HEK293T (cell line): ENCODE measurements around the gene CSN1S1.

Experiments used
- CTCF ChIA-PET: fragments of 350-600 bp; formaldehyde crosslinking; extraction: SDS; loops from one replicate; lab custom pipeline; 2021; ENCODE audit warnings: antibody characterized with exemption, inconsistent platforms; lab: Yijun Ruan, JAX
- POLR2A ChIA-PET: fragments of 350-600 bp; formaldehyde crosslinking; extraction: SDS; loops from one replicate; lab custom pipeline; 2020; ENCODE audit warnings: antibody characterized with exemption, inconsistent platforms; lab: Yijun Ruan, JAX
- DNase-seq: peaks from one replicate; pipeline ENCODE4 v3.0.0; 2012; ENCODE audit warnings: mixed read lengths; ENCODE audit errors: extremely low spot score
- ARNT ChIP-seq: fragments of 450-650 bp; IDR thresholded peaks from 2 replicates; pipeline ENCODE4 v1.6.1; 2017; ENCODE audit warnings: mild to moderate bottlenecking
- BHLHE40 ChIP-seq: fragments of 450-650 bp; IDR thresholded peaks from 2 replicates; pipeline ENCODE4 v1.6.1; 2016; ENCODE audit warnings: mild to moderate bottlenecking, moderate library complexity, borderline replicate concordance
- CTBP1 ChIP-seq: fragments of 450-650 bp; IDR thresholded peaks from 2 replicates; pipeline ENCODE4 v1.6.1; 2016; ENCODE audit warnings: borderline replicate concordance
- ELF4 ChIP-seq: fragments of 450-650 bp; IDR thresholded peaks from 2 replicates; pipeline ENCODE4 v1.6.1; 2017; ENCODE audit warnings: antibody characterized with exemption
- FOXA1 ChIP-seq: fragments of 450-650 bp; IDR thresholded peaks from 2 replicates; pipeline ENCODE4 v1.6.1; 2016; ENCODE audit warnings: mild to moderate bottlenecking
- FOXK2 ChIP-seq: fragments of 450-650 bp; IDR thresholded peaks from 2 replicates; pipeline ENCODE4 v1.6.1; 2016; ENCODE audit warnings: mild to moderate bottlenecking
- FOXM1 ChIP-seq: fragments of 450-650 bp; IDR thresholded peaks from 2 replicates; pipeline ENCODE4 v1.6.1; 2017; ENCODE audit warnings: mild to moderate bottlenecking, borderline replicate concordance
- HDGF ChIP-seq: fragments of 450-650 bp; IDR thresholded peaks from 2 replicates; pipeline ENCODE4 v1.6.1; 2017; ENCODE audit warnings: antibody characterized with exemption, borderline replicate concordance
- L3MBTL2 ChIP-seq: fragments of 450-650 bp; conservative IDR thresholded peaks from 2 replicates; pipeline ENCODE4 v1.6.1; 2016; ENCODE audit warnings: mild to moderate bottlenecking
- LEF1 ChIP-seq: fragments of 450-650 bp; IDR thresholded peaks from 2 replicates; pipeline ENCODE4 v1.6.1; 2017; ENCODE audit warnings: mild to moderate bottlenecking, borderline replicate concordance
- NFRKB ChIP-seq: fragments of 450-650 bp; IDR thresholded peaks from 2 replicates; pipeline ENCODE4 v1.6.1; 2016; ENCODE audit warnings: mild to moderate bottlenecking, moderate library complexity
- SP1 ChIP-seq: fragments of 450-650 bp; IDR thresholded peaks from 2 replicates; pipeline ENCODE4 v1.6.1; 2017
- SUZ12 ChIP-seq: fragments of 450-650 bp; IDR thresholded peaks from 2 replicates; pipeline ENCODE4 v1.6.1; 2016; ENCODE audit warnings: mild to moderate bottlenecking
- TARDBP ChIP-seq: fragments of 450-650 bp; IDR thresholded peaks from 2 replicates; pipeline ENCODE4 v1.6.1; 2016
- ZNF384 ChIP-seq: fragments of 450-650 bp; IDR thresholded peaks from 2 replicates; pipeline ENCODE4 v1.6.1; 2016
- TF ChIP-seq, protein P1 (sequence below): fragments of 450-650 bp; IDR thresholded peaks from 2 replicates; pipeline ENCODE4 v1.6.1; 2016

The CSN1S1 gene, protein sequence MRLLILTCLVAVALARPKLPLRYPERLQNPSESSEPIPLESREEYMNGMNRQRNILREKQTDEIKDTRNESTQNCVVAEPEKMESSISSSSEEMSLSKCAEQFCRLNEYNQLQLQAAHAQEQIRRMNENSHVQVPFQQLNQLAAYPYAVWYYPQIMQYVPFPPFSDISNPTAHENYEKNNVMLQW

DNA sequence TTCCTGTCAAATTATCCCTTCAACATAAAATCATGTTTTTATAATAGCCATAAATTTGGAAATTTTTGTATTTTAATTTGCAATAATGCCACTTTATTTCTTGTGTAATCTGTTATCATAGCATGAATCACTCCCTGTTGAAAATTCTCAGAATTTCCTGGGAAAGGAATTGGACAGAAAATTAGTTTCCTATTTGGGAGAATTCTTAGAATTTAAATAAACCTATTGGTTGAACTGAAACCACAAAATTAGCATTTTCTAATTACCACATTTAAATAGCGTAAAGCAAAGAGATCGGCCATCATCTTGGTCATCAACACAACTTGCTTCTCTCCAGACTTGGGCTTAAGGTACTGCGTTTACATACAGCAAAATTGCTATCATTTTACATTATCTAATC lies at the start of gene CSN1S1:
Gene CSN1S1, plus strand, starts transcription at position 301 of the 400 bp plus-strand sequence. CDS start 1,488 bp downstream, outside the sequence.
- no peak for DNase-seq
- CTCF ChIA-PET, result no interaction called here
- TF ChIP-seq, protein P1, sequence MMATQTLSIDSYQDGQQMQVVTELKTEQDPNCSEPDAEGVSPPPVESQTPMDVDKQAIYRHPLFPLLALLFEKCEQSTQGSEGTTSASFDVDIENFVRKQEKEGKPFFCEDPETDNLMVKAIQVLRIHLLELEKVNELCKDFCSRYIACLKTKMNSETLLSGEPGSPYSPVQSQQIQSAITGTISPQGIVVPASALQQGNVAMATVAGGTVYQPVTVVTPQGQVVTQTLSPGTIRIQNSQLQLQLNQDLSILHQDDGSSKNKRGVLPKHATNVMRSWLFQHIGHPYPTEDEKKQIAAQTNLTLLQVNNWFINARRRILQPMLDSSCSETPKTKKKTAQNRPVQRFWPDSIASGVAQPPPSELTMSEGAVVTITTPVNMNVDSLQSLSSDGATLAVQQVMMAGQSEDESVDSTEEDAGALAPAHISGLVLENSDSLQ, result no peak
- TF ChIP-seq SUZ12 (no peak), TARDBP (no peak), ELF4 (no peak), FOXM1 (no peak), FOXA1 (no peak), ARNT (no peak), SP1 (no peak), BHLHE40 (no peak), LEF1 (no peak), FOXK2 (no peak), CTBP1 (no peak), ZNF384 (no peak), NFRKB (no peak), HDGF (no peak), L3MBTL2 (no peak)
- POLR2A ChIA-PET, result no interaction called here

DNA sequence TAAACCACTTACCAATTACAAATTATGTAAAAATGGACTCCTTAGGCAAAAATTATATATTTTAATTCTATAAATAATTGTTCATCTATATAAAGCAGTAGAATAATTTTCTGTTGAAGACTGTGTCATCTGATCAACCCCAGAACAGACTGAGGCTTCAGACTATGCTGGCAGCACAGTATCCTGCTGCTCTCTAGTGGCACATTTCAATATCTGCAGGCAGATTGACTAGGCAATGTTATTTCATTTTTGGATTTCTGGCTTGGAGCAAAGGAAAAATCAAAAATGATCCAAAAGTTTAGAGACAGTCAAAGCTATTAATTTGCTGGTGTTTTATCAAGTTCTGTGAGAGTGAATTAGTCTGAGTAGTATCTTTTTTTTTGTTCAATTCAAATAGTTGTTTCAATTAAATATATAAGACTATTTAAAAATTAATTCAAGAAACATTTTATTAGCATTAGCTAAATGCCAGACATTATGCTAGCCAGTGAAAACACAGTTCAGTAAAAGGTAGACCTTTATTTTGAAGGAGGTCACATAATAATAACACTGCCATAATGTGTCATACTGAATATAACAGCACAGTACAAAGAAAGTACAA lies 49.6 kb upstream of the CSN1S1 start:
- TF ChIP-seq TARDBP (no peak), ELF4 (no peak), L3MBTL2 (no peak), FOXM1 (no peak)
- ChIA-PET POLR2A (no interaction called here), CTCF (no interaction called here)
- peak; percentile 51 for DNase-seq

DNA sequence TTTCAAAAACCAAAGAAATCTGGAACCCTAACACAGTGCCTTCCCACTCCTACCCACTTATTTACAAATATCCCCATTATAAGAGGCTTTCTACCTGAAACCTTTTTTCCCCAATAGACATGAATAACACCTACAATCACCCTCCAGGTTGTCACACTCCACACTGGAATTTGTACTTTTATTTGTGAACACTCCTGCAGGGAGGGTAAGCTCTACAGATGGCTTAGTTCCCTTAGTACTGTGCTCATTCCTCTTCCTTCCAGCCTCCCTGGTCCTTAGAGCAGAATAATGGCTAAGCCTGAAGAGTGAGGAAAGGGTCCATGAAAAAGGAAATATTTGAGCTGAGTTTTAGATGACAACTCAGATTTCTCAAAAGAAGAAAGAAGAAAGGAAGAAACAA lies 48.7 kb upstream of the CSN1S1 start:
- POLR2A ChIA-PET, result no interaction called here
- TF ChIP-seq HDGF (no peak), TARDBP (no peak), ARNT (no peak), FOXK2 (no peak), SUZ12 (no peak), FOXA1 (no peak), LEF1 (no peak), NFRKB (no peak), ZNF384 (no peak)
- CTCF ChIA-PET, result no interaction called here
- no peak for DNase-seq

DNA sequence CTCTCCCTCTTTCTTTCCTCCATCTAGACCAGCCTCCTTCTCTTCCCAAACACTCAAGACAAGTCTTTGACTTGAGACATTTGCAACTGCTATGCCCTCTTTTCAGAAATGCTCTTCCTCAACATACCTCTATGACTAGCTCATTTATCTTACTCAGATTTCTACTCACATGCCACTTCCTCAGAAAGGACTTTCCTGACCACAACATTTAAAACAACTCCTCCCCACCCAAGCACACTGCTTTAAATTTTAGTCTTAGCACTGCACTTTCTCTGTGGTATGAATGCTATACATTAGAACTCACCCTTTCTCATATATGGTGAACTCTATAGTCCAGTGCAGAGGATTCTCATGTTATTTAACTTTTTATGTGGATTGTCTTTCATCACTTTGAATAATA lies 42.5 kb upstream of the CSN1S1 start:
- no peak for DNase-seq
- ChIA-PET CTCF (no interaction called here), POLR2A (no interaction called here)
- TF ChIP-seq FOXA1, result no peak
- TF ChIP-seq SUZ12, result no peak
- TF ChIP-seq L3MBTL2, result no peak
- no peak for TF ChIP-seq ELF4
- no peak for TF ChIP-seq BHLHE40
- TF ChIP-seq NFRKB, result no peak

DNA sequence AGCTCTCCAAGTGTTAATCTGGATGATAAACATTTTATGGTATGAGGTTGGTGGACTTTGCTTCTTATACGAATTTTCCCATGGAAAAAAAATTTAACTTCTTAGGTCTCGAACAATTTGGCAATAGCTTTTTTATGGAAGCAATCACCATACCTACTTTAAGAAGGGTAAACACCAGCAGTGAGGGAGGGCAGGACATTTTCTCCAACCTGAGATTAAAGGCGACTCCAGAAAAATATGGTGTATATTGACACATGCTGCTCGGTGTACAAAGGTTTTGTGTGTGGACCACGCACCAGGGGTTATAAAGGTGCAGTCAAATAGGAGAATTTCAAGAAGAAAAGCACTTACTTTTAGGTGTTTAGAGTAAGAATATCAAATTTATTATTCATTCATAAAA lies 36.7 kb upstream of the CSN1S1 start:
- DNase-seq, result no peak
- TF ChIP-seq CTBP1 (no peak), FOXM1 (no peak), HDGF (no peak), BHLHE40 (no peak), FOXK2 (no peak), FOXA1 (no peak), SUZ12 (no peak), L3MBTL2 (no peak), ARNT (no peak)
- POLR2A ChIA-PET, result no interaction called here
- CTCF ChIA-PET, result no interaction called here

DNA sequence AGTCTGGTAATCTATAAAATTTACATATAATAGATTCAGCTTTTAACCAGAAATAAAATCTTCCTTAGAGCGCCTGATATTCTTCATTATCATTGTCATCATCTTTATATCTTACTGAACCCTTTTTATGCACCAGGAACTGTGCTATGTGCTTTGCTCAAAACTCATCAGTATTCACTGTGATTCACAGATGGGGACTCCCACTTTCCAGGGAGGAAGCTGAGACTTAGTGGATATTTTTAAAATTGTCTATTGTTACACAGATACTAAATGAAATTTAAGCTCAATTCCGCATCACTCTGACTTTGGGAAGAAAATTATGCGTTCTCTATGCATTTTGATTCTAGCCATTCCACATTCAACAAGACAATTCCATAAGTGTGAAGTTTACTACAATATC lies 36.1 kb upstream of the CSN1S1 start:
- ChIA-PET POLR2A (no interaction called here), CTCF (no interaction called here)

More for the DNA sequence above, 36.1 kb upstream of the CSN1S1 start:
- TF ChIP-seq SUZ12 (no peak), BHLHE40 (no peak), LEF1 (no peak), NFRKB (no peak), FOXM1 (no peak), ELF4 (no peak), ARNT (no peak), CTBP1 (no peak), FOXA1 (no peak), FOXK2 (no peak), HDGF (no peak), SP1 (no peak), L3MBTL2 (no peak)
- TF ChIP-seq, protein P1, result no peak
- no peak for DNase-seq
